Neutrophil (primary cell): ENCODE results near the gene FGR.
A peak's percentile ranks its signal among the peaks of the same experiment; 100 is the strongest.

Experiments
- H3K27ac ChIP-seq: fragments of 200-600 bp; sonication (generic); 2 replicates; pipeline ENCODE4 v1.5.1; 2016; ENCODE audit warnings: mild to moderate bottlenecking, moderate library complexity
- H3K27me3 ChIP-seq: fragments of 200-600 bp; sonication (generic); 2 replicates; pipeline ENCODE4 v1.6.0; 2016; ENCODE audit warnings: mild to moderate bottlenecking
- H3K36me3 ChIP-seq: fragments of 200-600 bp; sonication (generic); 2 replicates; pipeline ENCODE4 v1.5.1; 2017
- H3K4me1 ChIP-seq, 2 experiments: fragments of 200-600 bp in 1 of 2; sonication (generic) in 1 of 2; 1 replicate in 1 of 2; 2 replicates in 1 of 2; pipeline versions ENCODE4 v1.5.1 to v1.6.1; 2013 to 2016; ENCODE audit warnings: low read depth in 1 of 2, low read length in 1 of 2, mild to moderate bottlenecking in 1 of 2, moderate library complexity in 1 of 2; ENCODE audit not compliant: control insufficient read depth in 1 of 2, insufficient read depth in 1 of 2
- H3K4me3 ChIP-seq, 2 experiments: fragments of 200-600 bp in 1 of 2; sonication (generic) in 1 of 2; 1 replicate in 1 of 2; 2 replicates in 1 of 2; pipeline ENCODE4 v1.5.1; 2013 to 2016; ENCODE audit warnings: low read depth in 1 of 2, low read length in 1 of 2, mild to moderate bottlenecking in 1 of 2, moderate library complexity in 1 of 2
- H3K9me3 ChIP-seq: fragments of 200-600 bp; sonication (generic); 2 replicates; pipeline ENCODE4 v1.5.1; 2016
- TF ChIP-seq, protein P1 (sequence below): fragments of 200-600 bp; sonication (generic); IDR thresholded peaks from 2 replicates; pipeline ENCODE4 v1.5.1; 2016; ENCODE audit warnings: antibody characterized with exemption

FGR gene

DNA sequence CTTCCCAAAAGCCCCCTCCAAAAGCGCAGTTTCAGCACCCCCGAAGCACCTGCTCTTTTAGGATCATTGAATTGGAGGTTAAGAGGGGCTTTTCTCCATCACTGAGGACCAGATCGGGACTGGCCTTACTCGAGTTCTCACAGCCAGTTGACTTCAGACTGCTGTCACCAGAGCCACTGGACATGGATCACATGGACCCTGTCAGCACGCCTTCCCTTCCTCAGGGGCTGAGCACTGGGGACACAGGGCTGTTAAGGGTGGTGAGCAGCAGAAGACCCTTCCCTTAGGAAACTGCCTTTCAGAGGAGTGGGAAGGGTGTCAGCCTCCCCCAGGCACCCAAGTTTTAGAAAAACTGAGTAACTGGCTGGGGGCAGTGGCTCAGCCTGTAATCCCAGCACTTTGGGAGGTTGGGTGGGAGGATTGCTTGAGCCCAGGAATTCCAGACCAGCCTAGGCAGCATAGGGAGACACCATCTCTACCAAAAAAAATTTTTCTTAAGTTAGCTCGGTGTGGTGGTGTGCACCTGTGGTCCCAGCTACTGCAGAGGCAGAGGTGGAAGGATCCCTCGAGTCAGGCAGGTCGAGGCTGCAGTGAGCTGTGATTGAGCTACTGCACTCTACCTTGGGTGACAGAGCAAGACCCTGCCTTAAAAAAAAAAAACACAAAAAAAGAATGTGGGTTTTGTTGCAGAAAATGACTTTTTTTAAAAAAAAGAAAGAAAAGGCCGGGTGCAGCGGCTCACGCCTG, 584 bp upstream of the FGR start:
- Histone ChIP-seq H3K4me1 (peaks cover 58 to 61% of the 10 kb centered on the region in 2 experiments), H3K36me3 (peaks cover 7% of the 10 kb centered on the region), H3K27ac (peak overlapping the region; percentile 99), H3K4me3 (peak overlapping the region; percentile 78 to 93), H3K9me3 (no peaks in the 10 kb centered on the region), H3K27me3 (no peaks in the 10 kb centered on the region)
- TF ChIP-seq, protein P1, sequence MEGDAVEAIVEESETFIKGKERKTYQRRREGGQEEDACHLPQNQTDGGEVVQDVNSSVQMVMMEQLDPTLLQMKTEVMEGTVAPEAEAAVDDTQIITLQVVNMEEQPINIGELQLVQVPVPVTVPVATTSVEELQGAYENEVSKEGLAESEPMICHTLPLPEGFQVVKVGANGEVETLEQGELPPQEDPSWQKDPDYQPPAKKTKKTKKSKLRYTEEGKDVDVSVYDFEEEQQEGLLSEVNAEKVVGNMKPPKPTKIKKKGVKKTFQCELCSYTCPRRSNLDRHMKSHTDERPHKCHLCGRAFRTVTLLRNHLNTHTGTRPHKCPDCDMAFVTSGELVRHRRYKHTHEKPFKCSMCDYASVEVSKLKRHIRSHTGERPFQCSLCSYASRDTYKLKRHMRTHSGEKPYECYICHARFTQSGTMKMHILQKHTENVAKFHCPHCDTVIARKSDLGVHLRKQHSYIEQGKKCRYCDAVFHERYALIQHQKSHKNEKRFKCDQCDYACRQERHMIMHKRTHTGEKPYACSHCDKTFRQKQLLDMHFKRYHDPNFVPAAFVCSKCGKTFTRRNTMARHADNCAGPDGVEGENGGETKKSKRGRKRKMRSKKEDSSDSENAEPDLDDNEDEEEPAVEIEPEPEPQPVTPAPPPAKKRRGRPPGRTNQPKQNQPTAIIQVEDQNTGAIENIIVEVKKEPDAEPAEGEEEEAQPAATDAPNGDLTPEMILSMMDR, result no peak

DNA sequence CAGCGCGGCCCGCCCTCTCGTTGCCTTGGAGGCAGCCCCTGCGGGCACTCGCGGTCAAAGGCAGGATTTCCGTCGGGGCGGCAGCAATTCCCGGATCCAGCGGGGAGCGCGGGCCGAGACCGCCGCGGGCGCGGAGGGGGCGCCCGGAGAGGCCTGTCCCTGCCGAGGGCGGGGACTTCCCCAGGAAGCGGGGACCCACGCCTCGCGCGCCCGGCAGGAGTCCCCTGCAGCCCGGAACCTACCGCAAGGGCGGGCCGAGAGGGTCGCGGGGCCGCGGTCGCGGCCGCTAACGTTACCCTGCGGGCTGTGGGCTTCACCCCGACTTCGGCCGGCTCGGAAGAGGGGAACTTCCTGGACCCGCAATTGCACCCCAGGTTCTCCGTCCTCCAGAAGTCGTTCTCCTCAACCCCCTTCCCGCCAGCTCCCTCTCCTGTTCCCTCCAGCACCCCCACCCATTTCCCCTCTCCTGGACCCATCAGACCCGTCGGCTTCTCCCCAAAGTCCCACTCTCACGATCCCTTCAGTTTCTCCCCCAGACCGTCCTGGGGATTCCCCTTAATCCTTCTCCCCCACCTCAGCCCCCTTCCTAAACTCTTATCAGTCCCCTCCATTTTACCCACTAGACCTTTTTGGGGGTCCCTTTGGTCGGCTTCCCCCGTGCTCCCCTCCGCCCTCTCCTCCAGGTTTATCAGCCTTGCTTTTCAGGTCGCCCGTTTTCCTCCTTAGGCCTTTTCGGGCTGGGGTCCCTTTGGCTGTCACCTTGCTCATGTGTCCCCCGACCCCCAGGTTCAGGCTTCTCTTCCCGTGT, 604 bp downstream of the FGR start:
- Histone ChIP-seq H3K27me3 (no peaks in the 10 kb centered on the region), H3K4me3 (peak overlapping the region; percentile 78 to 93), H3K4me1 (peaks cover 69 to 73% of the 10 kb centered on the region in 2 experiments), H3K9me3 (no peaks in the 10 kb centered on the region), H3K27ac (peak overlapping the region; percentile 99), H3K36me3 (peaks cover 7% of the 10 kb centered on the region)
- TF ChIP-seq, protein P1, result peak; percentile 44

DNA sequence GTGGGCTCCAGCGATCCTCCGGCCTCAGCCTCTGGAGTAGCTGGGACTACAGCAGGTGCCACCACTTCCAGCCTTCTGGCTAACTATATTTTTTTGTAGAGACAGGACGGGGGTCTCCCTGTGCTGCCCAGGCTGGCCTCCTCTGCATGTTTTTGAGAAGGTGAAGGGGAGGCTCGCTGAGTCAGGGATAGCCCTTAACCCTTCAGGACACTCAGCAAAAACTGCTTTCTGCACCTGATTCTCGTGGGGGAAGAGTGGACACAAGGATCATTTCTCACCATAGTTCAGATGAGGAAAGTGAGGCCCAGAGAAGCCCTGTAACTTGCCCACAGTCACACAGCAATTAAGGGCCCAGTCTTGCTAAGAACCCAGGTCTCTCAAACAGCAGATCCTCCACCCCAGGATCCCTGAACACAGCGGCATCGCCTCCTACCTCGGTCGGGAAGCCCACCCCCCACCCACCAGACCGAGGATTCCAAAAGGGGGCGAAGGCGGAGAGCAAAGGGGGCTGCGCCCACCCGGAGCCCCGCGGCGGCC, 1.3 kb downstream of the FGR start:
- Histone ChIP-seq H3K27ac (peak overlapping the region; percentile 99), H3K36me3 (peaks cover 7% of the 10 kb centered on the region), H3K9me3 (no peaks in the 10 kb centered on the region), H3K4me3 (peak overlapping the region; percentile 78 to 93), H3K27me3 (no peaks in the 10 kb centered on the region), H3K4me1 (peaks cover 75 to 80% of the 10 kb centered on the region in 2 experiments)
- TF ChIP-seq, protein P1, result no peak

DNA sequence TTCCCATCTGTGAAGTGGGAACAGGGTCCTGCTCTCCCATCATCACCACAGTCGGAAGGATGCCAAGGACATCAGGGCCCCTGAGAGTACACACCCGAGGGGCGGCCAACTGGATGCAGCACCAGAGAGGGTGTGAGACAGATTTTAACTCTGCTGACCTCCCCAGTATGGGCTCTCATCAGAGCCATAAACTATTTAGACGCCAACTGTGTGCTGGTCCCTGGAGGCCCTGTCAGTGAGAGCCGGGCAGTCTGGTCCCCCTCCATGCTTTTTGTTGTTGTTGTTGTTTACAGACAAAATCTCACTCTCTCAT, 1.7 kb downstream of the FGR start:
- TF ChIP-seq, protein P1, result no peak
- peaks cover 7% of the 10 kb centered on the region for H3K36me3 ChIP-seq
- H3K27me3 ChIP-seq, result no peaks in the 10 kb centered on the region
- H3K27ac ChIP-seq, result peak overlapping the region; percentile 99
- H3K4me1 ChIP-seq, result peaks cover 80 to 85% of the 10 kb centered on the region in 2 experiments
- H3K4me3 ChIP-seq, result peak overlapping the region; percentile 78 to 93
- H3K9me3 ChIP-seq, result no peaks in the 10 kb centered on the region

DNA sequence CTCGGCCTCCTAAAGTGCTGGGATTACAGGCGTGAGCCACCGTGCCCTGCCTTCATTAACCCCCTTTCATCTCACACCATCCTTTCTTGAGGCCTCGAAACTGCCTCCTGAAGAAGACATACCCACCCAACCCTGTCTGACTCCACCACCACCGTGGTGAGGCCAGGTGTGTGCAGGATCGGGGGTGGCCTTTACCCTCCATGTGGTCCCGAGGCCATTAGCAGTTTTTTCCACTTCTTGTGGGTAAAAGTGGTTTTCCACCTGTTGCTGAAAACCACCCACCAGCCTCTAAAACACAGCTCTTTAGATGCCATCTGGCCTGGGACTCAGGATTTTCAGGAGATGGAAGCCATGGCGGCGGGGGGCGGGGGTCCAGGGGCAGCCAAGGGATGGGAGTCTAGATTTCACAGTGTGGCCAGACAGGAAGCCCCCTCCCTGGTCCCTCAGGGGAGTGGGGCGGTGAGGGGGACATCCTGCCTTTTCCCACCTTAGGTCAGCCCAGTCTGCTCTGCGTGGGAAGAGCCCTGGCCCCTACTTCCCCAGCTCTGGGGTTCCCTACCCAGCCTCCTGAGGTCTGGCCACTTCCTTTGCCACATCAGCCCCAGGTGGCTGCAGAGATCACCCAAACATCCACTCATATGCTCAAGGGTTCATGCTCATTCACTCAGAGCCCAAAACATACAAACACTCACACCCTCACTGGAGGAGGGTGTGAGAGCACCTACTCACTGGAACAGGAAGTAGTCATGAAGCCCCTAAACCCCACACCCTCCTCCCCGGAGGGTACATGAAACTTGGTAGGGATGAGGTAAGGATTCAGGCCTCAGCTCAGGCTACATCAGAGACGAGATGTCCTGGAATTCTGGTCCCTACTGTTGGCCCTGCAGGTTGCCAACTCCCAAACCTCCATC, 2.3 kb downstream of the FGR start:
- Histone ChIP-seq H3K36me3 (peaks cover 7% of the 10 kb centered on the region), H3K4me3 (peak overlapping the region; percentile 78 to 93), H3K27me3 (no peaks in the 10 kb centered on the region), H3K9me3 (no peaks in the 10 kb centered on the region), H3K4me1 (peaks cover 86 to 91% of the 10 kb centered on the region in 2 experiments), H3K27ac (peak overlapping the region; percentile 99)
- TF ChIP-seq, protein P1, result no peak
